H1 (cell line): ENCODE data around the gene MRPS34.

Experiments used
- CREB1 ChIP-seq: IDR thresholded peaks from 2 replicates; pipeline ENCODE4 v1.6.1; 2012; ENCODE audit warnings: inconsistent platforms
- CTCF ChIP-seq, 3 experiments: IDR thresholded peaks; 1 replicate in 2 of 3; 2 replicates in 1 of 3; pipeline versions ENCODE4 v1.5.1 to v1.6.1; 2011; ENCODE audit warnings: low read length in 3 of 3, mild to moderate bottlenecking in 3 of 3, inconsistent platforms in 2 of 3, low read depth in 1 of 3, moderate library complexity in 1 of 3; ENCODE audit not compliant: insufficient read depth in 1 of 3; ENCODE audit errors: control extremely low read depth in 1 of 3
- POLR2A ChIP-seq, 2 experiments: IDR thresholded peaks; 1 replicate in 1 of 2; 2 replicates in 1 of 2; pipeline ENCODE4 v1.6.1; 2011; ENCODE audit warnings: low read depth in 2 of 2, low read length in 2 of 2, mild to moderate bottlenecking in 2 of 2; ENCODE audit errors: control extremely low read depth in 1 of 2
- TBP ChIP-seq: IDR thresholded peaks from 2 replicates; pipeline ENCODE4 v1.6.1; 2011; ENCODE audit warnings: low read depth, low read length, improper control_type of control experiment
- YY1 ChIP-seq: IDR thresholded peaks from 2 replicates; pipeline ENCODE4 v1.6.1; 2011; ENCODE audit warnings: low read depth, mild to moderate bottlenecking, low read length
- TF ChIP-seq, protein P1 (sequence below): IDR thresholded peaks from 2 replicates; pipeline ENCODE4 v1.6.1; 2011; ENCODE audit warnings: low read length, improper control_type of control experiment

DNA sequence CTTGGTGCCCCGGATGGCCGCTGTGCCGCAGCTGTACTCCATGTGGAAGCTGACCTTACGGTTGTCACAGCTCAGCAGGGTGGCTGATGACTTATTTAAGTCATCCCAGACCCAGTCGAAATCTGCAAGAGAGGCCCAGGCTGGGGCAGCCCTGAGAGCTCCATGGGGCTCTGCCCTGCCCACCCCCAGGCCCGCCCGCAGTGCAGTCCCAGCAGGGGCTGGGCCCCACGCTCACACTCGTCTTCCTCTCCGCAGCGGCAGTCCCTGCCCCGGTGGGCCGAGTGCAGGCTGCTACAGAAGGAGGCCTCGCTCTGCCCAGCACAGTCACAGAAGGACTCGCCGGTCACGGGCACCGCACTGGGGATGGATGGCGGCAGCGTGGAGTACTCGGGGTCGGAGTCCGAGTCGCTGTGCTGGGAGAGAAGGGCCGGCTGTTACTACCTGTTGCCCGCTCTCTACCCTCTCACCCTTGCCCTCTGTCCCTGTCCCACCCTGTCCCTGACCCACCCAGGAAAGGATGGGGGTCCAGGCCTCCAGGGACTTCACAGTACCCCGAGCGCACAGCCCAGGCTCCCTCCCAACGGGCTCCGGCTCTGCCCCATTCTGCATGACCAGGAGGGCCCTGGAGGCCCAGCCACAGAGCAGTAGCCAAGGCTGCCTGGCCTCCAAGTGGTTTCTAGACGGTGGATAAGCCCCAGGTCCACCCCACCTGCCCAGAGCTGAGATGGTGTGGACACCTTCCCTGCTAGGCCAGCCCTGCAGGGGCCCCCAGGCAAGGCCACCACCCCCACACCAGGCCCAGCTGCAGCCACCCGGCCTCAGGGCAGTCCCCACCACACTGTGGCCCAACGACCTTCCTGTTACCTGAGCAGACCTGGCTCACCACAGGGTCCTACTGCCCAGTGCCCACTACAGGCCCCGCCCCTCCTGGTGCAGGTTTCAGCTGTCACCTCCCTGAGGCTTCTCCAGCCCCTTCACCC, 5.6 kb upstream of the MRPS34 start:
- no peak for TF ChIP-seq CREB1
- no peak for TF ChIP-seq CTCF (IDR thresholded peaks at IDR 0.05; ENCODE audit: control extremely low read depth in 1 of 3, insufficient read depth in 1 of 3, low read depth in 1 of 3, low read length in 3 of 3)
- TF ChIP-seq, protein P1, sequence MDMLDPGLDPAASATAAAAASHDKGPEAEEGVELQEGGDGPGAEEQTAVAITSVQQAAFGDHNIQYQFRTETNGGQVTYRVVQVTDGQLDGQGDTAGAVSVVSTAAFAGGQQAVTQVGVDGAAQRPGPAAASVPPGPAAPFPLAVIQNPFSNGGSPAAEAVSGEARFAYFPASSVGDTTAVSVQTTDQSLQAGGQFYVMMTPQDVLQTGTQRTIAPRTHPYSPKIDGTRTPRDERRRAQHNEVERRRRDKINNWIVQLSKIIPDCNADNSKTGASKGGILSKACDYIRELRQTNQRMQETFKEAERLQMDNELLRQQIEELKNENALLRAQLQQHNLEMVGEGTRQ, result no peak
- TF ChIP-seq POLR2A (IDR thresholded peaks at IDR 0.05; ENCODE audit: control extremely low read depth in 1 of 2, low read depth in 2 of 2, low read length in 2 of 2), result no peak; a peak in 1 of 3 replicates
- TF ChIP-seq TBP, result no peak
- TF ChIP-seq YY1, result no peak
